Activated CD8-positive, alpha-beta T cell treated with anti-CD3 and anti-CD28 coated beads for 36 hours (primary cell): ENCODE data around the gene LGALS3BP. TPM values are rescaled to one million over a fixed set of nuclear protein-coding genes. Genes with fewer than 3 reads are reported as not detected.

ENCODE experiments used
- ATAC-seq: fragments of 200-7000 bp; cut with Tn5 transposase; one replicate; pipeline ENCODE4 v1.10.0; 2021; ENCODE audit warnings: mild to moderate bottlenecking, moderate library complexity
- CTCF ChIA-PET: fragments of 350-600 bp; sonication (Branson Sonifier 250); formaldehyde crosslinking; loops from one replicate; lab custom pipeline; 2021; ENCODE audit warnings: antibody characterized with exemption; lab: Charles Lee
- POLR2A ChIA-PET: fragments of 350-600 bp; sonication (Branson Sonifier 250); formaldehyde crosslinking; loops from one replicate; lab custom pipeline; 2021; ENCODE audit warnings: antibody characterized with exemption; lab: Charles Lee
- DNase-seq: peaks from one replicate; pipeline ENCODE4 v3.0.0-alpha.2; 2020
- H3K27ac Mint-ChIP-seq: one replicate; pipeline ENCODE4 v1.8.0; 2021; ENCODE audit warnings: mild to moderate bottlenecking, mixed read lengths
- H3K27me3 Mint-ChIP-seq: one replicate; pipeline ENCODE4 v1.8.0; 2021; ENCODE audit warnings: mixed read lengths
- H3K36me3 Mint-ChIP-seq: one replicate; pipeline ENCODE4 v1.8.0; 2021; ENCODE audit warnings: low read depth, mixed read lengths
- H3K4me1 Mint-ChIP-seq: one replicate; pipeline ENCODE4 v1.8.0; 2021; ENCODE audit warnings: low read depth, mixed read lengths
- H3K4me3 Mint-ChIP-seq: one replicate; pipeline ENCODE4 v1.8.0; 2021; ENCODE audit warnings: mild to moderate bottlenecking, moderate library complexity, mixed read lengths
- H3K9me3 Mint-ChIP-seq: one replicate; pipeline ENCODE4 v1.8.0; 2021; ENCODE audit warnings: mixed read lengths
- CTCF ChIP-seq: fragments of 200-600 bp; IDR thresholded peaks from one replicate; pipeline ENCODE4 v1.8.0; 2022; ENCODE audit warnings: antibody characterized with exemption, mild to moderate bottlenecking
- intact Hi-C: fragments of 100-400 bp; cut with micrococcal nuclease; formaldehyde crosslinking; loops from one replicate; pipeline ENCODE4 v1.10.0; 2022
- total RNA-seq, 2 experiments: library from RNA; stranded (reverse); gene quantifications; one replicate each; pipeline ENCODE4 v1.2.3, GENCODE V29; 2021

The LGALS3BP gene
- total RNA-seq, 2 experiments from 2014 or later = 41.4 to 50.8 TPM

DNA sequence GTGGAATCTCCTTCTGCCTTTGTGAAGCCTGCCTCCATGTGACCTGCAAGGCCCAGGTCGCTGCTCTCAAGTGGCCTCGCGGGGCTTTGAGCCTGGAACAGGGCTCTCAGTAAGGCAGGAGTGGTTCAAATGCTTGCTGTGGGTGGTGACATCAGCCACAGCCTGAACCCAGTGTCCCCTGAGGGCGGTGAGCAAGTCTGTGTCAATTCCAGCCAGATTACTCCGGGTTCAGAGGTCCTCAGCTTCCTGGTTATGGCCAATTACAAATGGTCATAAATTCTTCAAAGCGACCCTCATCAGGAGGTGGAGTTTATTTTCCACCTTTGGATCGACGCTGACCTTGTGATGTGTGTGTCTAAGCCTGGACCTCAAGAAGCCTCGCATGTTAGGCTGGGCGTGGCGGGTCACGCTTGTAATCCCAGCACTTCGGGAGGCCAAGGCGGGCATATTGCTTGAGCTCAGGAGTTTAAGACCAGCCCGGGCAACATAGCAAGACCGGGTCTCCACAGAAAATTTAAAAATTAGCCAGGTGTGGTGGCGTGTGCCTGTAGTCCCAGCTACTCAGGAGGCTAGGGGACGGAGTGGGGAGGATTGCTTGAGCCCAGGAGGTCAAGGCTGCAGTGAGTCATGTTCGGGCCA lies 17.3 kb downstream of the LGALS3BP start:
- ATAC-seq = no peak
- no peaks in the 10 kb centered on the region for H3K27me3 Mint-ChIP-seq
- CTCF ChIA-PET = interaction anchor here (4.4 kb wide), 1 partner anchor 9 kb away, joined by 15 read pairs; no protein-coding TSS in a partner anchor
- TF ChIP-seq CTCF = no peak
- H3K9me3 Mint-ChIP-seq = no peaks in the 10 kb centered on the region
- no peaks in the 10 kb centered on the region for H3K4me1 Mint-ChIP-seq
- H3K4me3 Mint-ChIP-seq = no peak overlapping the region
- H3K27ac Mint-ChIP-seq = no peak overlapping the region
- DNase-seq = no peak
- no peaks in the 10 kb centered on the region for H3K36me3 Mint-ChIP-seq
- POLR2A ChIA-PET = interaction anchor here (0.7 to 1.1 kb wide), 2 partner anchors 108 to 328 kb away, joined by 3 read pairs; no protein-coding TSS in a partner anchor
- intact Hi-C loops = no loop called here

GRCh38 chr17:78961571-78961970 lies 18.2 kb downstream of the LGALS3BP start:
- H3K9me3 Mint-ChIP-seq = no peaks in the 10 kb centered on the region
- CTCF ChIA-PET = interaction anchor here (2.0 to 4.4 kb wide), 2 partner anchors 10 to 96 kb away, joined by 8 to 15 read pairs; no protein-coding TSS in a partner anchor
- H3K36me3 Mint-ChIP-seq = no peaks in the 10 kb centered on the region
- no peak for DNase-seq
- intact Hi-C loops = no loop called here
- no peak overlapping the region for H3K27ac Mint-ChIP-seq
- no peaks in the 10 kb centered on the region for H3K4me1 Mint-ChIP-seq
- POLR2A ChIA-PET = interaction anchor here (0.7 kb wide), 1 partner anchor 329 kb away, joined by 3 read pairs; no protein-coding TSS in a partner anchor
- no peak for TF ChIP-seq CTCF
- no peaks in the 10 kb centered on the region for H3K27me3 Mint-ChIP-seq
- no peak overlapping the region for H3K4me3 Mint-ChIP-seq
- ATAC-seq = no peak

- CTCF ChIA-PET = interaction anchor here (2.0 to 4.4 kb wide), 2 partner anchors 11 to 96 kb away, joined by 8 to 15 read pairs; no protein-coding TSS in a partner anchor
- intact Hi-C loops = no loop called here
- DNase-seq (no peak), ATAC-seq (no peak)
- H3K4me3 Mint-ChIP-seq = no peak overlapping the region
- POLR2A ChIA-PET = no interaction called here
- TF ChIP-seq CTCF = no peak
- no peaks in the 10 kb centered on the region for H3K4me1 Mint-ChIP-seq
- no peaks in the 10 kb centered on the region for H3K9me3 Mint-ChIP-seq
- H3K27ac Mint-ChIP-seq = no peak overlapping the region
- no peaks in the 10 kb centered on the region for H3K27me3 Mint-ChIP-seq
- H3K36me3 Mint-ChIP-seq = no peaks in the 10 kb centered on the region
These were observed 18.8 kb downstream of the LGALS3BP start for GRCh38 chr17:78960928-78961327.

- no peak for TF ChIP-seq CTCF
- Mint-ChIP-seq H3K27ac (no peak overlapping the region), H3K27me3 (no peaks in the 10 kb centered on the region), H3K9me3 (no peaks in the 10 kb centered on the region), H3K36me3 (no peaks in the 10 kb centered on the region), H3K4me3 (no peak overlapping the region), H3K4me1 (no peaks in the 10 kb centered on the region)
- ChIA-PET POLR2A (no interaction called here), CTCF (interaction anchor here (2.0 to 4.4 kb wide), 2 partner anchors 12 to 95 kb away, joined by 8 to 15 read pairs; no protein-coding TSS in a partner anchor)
- intact Hi-C loops = no loop called here
- DNase-seq (no peak), ATAC-seq (no peak)
These were observed 19.9 kb downstream of the LGALS3BP start for GRCh38 chr17:78959803-78960202.

- DNase-seq (no peak), ATAC-seq (no peak)
- H3K4me3 Mint-ChIP-seq = no peak overlapping the region
- no peaks in the 10 kb centered on the region for H3K36me3 Mint-ChIP-seq
- intact Hi-C loops = no loop called here
- H3K27ac Mint-ChIP-seq = no peak overlapping the region
- ChIA-PET CTCF (interaction anchor here (0.6 to 4.4 kb wide), 2 partner anchors 13 to 115 kb away, joined by 3 to 15 read pairs; no protein-coding TSS in a partner anchor), POLR2A (no interaction called here)
- no peak for TF ChIP-seq CTCF
- no peaks in the 10 kb centered on the region for H3K9me3 Mint-ChIP-seq
- H3K4me1 Mint-ChIP-seq = no peaks in the 10 kb centered on the region
- H3K27me3 Mint-ChIP-seq = no peaks in the 10 kb centered on the region
These were observed 21.0 kb downstream of the LGALS3BP start for GRCh38 chr17:78958641-78959127.
